Activated T-cell treated with anti-CD3 and anti-CD28 coated beads, Interleukin-2, amount 50 U/mL, for 4 hours (primary cell): ENCODE data around the gene EBI3. TPM values are rescaled to one million over a fixed set of nuclear protein-coding genes. Genes with fewer than 3 reads are reported as not detected.

Experiments
- total RNA-seq, 3 donors: library from RNA; stranded (reverse); gene quantifications; one replicate each; pipeline ENCODE4 v1.2.1, GENCODE V29; 2021

Gene EBI3
- total RNA-seq, 3 donors from 2014 or later, result 6.3 to 26.2 (median 9.9) TPM

Other genes with a start within 250 kb of the EBI3 start
- 1,000 to 10,000 TPM; 3,493 to 4,080 (median 3,609) TPM for gene EEF2, start 244.1 kb upstream of the EBI3 start, total RNA-seq
- 10 to 100 TPM; 33.9 to 37.0 (median 35.3) TPM for gene PIAS4, start 221.8 kb upstream of the EBI3 start, total RNA-seq
- 10 to 100 TPM; 46.6 to 49.6 (median 47.4) TPM for gene ZBTB7A, start 162.6 kb upstream of the EBI3 start, total RNA-seq
- 100 to 1,000 TPM; 136 to 143 (median 139) TPM for gene MAP2K2, start 105.4 kb upstream of the EBI3 start, total RNA-seq
- gene CREB3L3, start 75.9 kb upstream of the EBI3 start, total RNA-seq, result under 1 TPM in 1 of 3 donors, not detected in 2; 0.08 TPM
- 10 to 100 TPM; 42.9 to 48.2 (median 43.9) TPM for gene SIRT6, start 47.0 kb upstream of the EBI3 start, total RNA-seq
- gene ANKRD24, start 46.8 kb upstream of the EBI3 start, total RNA-seq, result under 1 TPM; 0.25 to 0.71 (median 0.26) TPM
- gene YJU2, start 17.6 kb downstream of the EBI3 start, total RNA-seq, result 10 to 100 TPM; 59.7 to 60.7 (median 59.9) TPM
- gene SHD, start 49.7 kb downstream of the EBI3 start, total RNA-seq, result not detected
- gene TMIGD2, start 72.9 kb downstream of the EBI3 start, total RNA-seq, result 1 to 10 TPM; 1.9 to 2.7 (median 2.1) TPM
- 10 to 100 TPM in 1 of 3 donors, 1 to 10 TPM in 2; 5.9 to 10.4 (median 9.1) TPM for gene FSD1, start 75.1 kb downstream of the EBI3 start, total RNA-seq
- gene STAP2, start 109.3 kb downstream of the EBI3 start, total RNA-seq, result 10 to 100 TPM; 11.1 to 13.2 (median 12.8) TPM
- 10 to 100 TPM; 16.0 to 18.6 (median 18.1) TPM for gene MPND, start 114.0 kb downstream of the EBI3 start, total RNA-seq
- 10 to 100 TPM; 50.8 to 52.6 (median 52.2) TPM for gene SH3GL1, start 171.0 kb downstream of the EBI3 start, total RNA-seq
- 10 to 100 TPM; 59.1 to 81.0 (median 64.3) TPM for gene CHAF1A, start 173.1 kb downstream of the EBI3 start, total RNA-seq
- 10 to 100 TPM; 57.2 to 73.1 (median 70.7) TPM for gene UBXN6, start 228.3 kb downstream of the EBI3 start, total RNA-seq
- gene HDGFL2, start 242.8 kb downstream of the EBI3 start, total RNA-seq, result 10 to 100 TPM; 38.9 to 41.8 (median 40.7) TPM